Putamen (tissue), 1 donor: ENCODE measurements around the gene STH.
"Not testable (repeated sequence)": the region's sequence is repeated elsewhere in the genome, so short reads cannot be mapped to it uniquely, and the experiment has no call there.

ENCODE experiments used
- DNase-seq: peaks from one replicate; pipeline ENCODE4 v3.0.0-alpha.2; 2016; ENCODE audit warnings: low spot score

The STH gene

DNA sequence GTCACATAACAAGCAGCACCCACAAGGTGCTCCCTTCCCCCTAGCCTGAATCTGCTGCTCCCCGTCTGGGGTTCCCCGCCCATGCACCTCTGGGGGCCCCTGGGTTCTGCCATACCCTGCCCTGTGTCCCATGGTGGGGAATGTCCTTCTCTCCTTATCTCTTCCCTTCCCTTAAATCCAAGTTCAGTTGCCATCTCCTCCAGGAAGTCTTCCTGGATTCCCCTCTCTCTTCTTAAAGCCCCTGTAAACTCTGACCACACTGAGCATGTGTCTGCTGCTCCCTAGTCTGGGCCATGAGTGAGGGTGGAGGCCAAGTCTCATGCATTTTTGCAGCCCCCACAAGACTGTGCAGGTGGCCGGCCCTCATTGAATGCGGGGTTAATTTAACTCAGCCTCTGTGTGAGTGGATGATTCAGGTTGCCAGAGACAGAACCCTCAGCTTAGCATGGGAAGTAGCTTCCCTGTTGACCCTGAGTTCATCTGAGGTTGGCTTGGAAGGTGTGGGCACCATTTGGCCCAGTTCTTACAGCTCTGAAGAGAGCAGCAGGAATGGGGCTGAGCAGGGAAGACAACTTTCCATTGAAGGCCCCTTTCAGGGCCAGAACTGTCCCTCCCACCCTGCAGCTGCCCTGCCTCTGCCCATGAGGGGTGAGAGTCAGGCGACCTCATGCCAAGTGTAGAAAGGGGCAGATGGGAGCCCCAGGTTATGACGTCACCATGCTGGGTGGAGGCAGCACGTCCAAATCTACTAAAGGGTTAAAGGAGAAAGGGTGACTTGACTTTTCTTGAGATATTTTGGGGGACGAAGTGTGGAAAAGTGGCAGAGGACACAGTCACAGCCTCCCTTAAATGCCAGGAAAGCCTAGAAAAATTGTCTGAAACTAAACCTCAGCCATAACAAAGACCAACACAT, at the start of gene STH:
STH (plus strand) TSS at position 264 of the 913 bp plus-strand sequence; CDS start at position 294, 30 bp downstream.
- no peak for DNase-seq

- no peak for DNase-seq
These were observed 49.2 kb upstream of the STH start for GRCh38 chr17:45949755-45950320.

DNA sequence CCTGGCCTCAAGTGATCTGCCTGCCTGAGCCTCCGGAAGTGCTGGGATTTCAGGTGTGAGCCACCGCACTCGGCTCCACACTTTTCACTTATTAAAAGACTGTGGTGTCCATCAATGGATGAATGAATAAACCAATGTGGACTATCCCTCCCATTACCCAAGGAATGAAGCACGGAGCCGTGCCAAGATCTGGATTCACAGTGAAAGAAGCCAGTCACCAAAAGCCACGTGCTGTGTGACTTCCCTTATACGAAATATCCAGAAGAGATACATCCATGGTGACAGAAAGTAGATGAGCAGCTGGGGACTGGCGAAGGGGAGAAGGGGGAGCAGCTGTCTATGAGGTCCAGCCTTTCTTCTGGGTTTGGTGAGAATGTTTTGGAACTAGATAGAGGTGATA, 48.2 kb upstream of the STH start:
- peak; percentile 54 for DNase-seq

- DNase-seq, result no peak
These were observed 47.6 kb upstream of the STH start for GRCh38 chr17:45951403-45951802.

- DNase-seq, result no peak
These were observed 47.1 kb upstream of the STH start for GRCh38 chr17:45951941-45952340.

- DNase-seq, result no peak
These were observed 46.2 kb upstream of the STH start for GRCh38 chr17:45952814-45953320.

DNA sequence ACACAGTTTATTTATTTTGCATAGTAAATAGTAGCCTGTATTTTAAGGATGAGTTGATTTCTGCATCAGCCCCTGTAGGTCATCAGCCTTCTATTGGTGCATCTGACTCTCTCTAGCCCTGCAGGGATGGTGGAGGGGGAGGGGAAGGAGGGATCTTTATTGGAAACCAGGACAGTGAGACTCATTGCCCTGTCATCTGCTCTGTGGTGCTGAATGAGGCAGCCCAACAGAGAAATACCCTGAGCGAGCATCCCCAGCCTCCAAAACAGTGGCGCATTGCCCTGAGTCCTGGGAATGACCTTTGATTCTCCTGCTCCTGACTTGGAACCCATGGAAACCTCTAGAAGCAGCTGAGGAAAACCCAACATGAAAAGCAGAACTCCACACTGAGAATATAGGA, 45.5 kb upstream of the STH start:
- no peak for DNase-seq

- DNase-seq, result no peak
These were observed 44.1 kb upstream of the STH start for GRCh38 chr17:45954914-45955313.

DNA sequence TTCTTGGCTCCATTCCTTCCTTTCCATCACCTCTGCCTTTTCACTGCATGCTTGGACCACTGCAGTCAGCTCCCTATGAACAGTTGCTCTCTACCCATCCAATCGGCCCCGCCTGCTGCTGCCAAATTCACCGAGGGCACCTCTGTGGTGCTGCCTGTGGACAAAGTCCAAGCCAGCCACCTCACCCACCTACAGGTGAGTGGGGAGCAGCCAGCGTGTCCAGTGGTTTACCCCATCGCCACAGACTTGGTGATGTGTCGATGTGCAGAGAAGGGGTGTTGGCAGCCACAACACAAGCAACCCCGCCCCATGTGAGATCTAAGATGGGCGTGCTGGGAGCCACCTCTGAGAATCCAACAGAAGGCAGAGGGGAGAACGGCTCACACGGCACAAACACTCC, 43.7 kb upstream of the STH start:
- DNase-seq, result no peak

DNA sequence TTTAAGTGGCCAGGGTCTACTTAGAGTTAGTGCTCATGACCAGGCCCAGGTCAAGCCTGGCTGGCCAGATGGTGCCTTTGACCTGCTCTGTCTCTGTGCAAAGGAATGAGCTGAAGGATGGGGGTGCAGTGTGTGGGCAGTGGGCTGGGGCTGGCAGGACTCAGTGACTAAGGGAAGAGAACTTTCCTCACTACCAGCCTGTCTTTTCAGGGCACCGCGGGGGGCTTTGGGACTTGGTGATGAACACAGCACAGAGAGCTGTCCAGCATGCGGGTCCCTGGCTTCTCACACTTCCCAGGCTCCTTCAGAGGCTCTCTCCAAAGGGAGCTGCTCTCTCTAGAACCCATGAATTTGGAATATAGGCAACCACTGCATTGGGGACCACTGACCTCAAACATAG, 43.0 kb upstream of the STH start:
- no peak for DNase-seq

DNA sequence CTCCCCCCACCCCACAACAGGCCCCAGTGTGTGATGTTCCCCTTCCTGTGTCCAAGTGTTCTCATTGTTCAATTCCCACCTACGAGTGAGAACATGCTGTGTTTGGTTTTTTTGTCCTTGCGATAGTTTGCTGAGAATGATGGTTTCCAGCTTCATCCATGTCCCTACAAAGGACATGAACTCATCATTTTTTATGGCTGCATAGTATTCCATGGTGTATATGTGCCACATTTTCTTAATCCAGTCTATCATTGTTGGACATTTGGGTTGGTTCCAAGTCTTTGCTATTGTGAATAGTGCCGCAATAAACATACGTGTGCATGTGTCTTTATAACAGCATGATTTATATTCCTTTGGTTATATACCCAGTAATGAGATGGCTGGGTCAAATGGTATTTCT, 42.3 kb upstream of the STH start:
- not testable (repeated sequence) for DNase-seq

DNA sequence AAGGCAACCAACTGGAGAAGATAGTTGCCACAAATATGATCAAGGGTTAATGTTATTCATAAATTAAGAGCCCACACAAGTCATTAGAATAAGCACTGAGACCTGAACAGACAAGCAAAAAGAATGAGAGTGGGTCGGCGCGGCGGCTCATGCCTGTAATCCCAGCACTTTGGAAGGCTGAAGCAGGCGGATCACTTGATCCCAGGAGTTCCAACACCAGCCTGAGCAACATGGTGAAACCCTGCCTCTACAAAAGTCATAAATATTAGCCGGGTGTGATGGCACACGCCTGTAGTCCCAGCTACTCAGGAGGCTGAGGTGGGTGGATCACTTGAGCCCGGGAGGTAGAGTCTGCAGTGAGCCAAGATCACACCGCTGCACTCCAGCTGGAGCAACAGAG, 40.7 kb upstream of the STH start:
- no peak for DNase-seq

GRCh38 chr17:45958994-45959665, 39.9 kb upstream of the STH start:
- no peak for DNase-seq

DNA sequence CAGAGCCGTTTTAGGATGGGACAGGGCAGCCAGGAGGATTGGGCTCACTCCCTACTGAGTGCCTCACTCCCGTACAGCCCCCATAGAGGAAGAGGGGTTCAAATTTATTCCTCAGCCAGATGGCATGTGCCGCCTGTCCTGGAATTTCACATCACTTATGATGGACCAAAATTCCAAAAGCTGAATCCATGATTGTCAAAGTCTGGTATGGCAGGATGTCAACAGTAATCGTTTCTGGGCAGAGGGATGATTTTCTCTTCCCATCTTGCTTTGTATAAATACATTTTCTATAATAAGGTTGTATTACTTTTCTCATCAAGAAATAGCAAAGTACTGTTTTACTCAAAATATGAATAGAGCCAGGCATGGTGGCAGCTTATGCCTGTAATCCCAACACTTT, 38.7 kb upstream of the STH start:
- no peak for DNase-seq

DNA sequence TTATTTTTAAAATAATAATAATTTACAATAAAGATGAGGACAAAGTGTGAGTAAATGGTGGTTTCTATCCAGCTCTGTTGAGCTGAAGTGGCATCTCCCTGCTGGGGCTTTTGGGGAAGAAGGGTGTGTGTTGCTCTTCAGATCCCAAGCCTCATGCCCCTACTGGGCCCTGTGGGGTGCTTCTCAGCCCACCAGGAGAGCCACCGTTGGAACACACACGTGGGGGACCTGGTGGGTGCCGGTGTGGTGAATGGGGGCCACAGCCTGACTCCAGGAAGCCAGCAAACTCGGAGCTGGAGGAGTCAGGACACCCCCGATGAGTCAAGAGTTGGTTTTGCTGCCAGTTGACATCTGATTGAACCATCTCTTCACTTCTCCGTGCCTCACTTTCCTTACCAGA, 37.8 kb upstream of the STH start:
- DNase-seq, result no peak

GRCh38 chr17:45962221-45962972, 36.7 kb upstream of the STH start:
- DNase-seq, result no peak

- DNase-seq, result no peak
These were observed 35.8 kb upstream of the STH start for GRCh38 chr17:45963283-45963682.

DNA sequence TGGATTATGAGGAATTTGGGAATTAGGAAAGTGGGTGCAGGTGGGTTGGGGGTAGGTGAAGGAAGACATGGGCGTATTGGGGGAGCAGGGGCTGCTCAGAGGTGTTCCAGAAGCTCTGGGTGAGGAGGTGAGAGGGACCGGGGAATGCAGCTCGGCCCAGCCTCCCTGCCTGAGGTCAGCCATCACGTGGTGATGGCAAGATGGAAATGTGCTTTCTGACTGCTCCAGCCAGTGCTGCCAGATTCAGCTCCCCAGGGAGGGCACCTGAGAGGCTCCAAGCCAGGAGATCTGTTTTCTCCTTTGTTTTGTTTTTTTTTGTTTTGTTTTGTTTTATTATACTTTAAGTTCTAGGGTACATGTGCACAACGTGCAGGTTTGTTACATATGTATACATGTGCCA, 35.2 kb upstream of the STH start:
- no peak for DNase-seq

DNA sequence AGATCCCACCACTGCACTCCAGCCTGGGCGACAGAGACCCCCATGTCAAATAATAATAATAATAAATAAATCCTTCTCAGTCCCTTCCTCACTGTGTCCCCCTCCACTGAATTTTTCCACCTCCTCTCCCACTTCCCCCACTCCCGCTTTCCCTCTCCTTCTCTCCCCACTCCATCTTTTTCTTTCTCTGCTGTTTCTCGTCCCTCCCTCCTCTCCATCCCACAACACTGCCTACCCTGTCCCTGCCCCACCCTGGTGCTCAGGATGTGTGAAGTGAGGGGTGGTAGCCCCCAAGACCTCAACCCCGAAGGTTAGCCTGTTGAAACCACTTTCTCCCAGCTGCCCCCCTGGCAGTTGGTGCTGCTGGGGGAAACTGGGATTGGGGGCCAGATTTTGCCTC, 34.4 kb upstream of the STH start:
- DNase-seq, result no peak

GRCh38 chr17:45965812-45966211, 33.2 kb upstream of the STH start:
- DNase-seq, result no peak

DNA sequence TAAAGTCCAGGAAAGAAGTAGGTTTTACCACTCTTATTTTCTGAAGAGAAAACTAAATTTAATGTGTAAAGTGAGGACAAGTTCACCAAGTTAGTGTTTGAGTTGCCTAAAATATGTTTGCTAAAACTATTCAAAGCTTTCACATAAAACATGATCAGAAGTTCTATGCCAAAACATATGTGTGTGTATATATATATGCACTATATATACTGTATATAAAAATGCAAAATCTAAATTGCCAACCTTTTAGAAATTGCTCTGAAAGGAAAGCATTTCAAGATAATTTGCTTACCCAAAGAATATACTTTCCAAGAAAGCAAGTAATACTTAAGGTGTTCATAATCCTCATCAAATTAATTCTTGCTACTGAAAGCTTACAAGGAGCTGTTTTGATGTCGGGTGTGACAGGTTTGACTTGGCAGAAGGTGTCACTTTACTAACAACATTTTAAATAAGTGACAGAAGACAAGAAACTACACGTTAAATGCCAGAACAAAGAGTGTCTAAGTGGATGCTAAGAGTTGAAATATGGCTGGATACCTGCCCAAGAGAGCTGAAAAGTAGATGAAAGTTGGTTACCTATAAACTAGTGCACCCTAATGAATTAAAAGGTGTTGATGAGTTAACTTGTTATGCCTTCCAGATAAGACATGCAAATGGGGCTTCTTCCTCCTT, 32.3 kb upstream of the STH start:
- DNase-seq, result no peak

DNA sequence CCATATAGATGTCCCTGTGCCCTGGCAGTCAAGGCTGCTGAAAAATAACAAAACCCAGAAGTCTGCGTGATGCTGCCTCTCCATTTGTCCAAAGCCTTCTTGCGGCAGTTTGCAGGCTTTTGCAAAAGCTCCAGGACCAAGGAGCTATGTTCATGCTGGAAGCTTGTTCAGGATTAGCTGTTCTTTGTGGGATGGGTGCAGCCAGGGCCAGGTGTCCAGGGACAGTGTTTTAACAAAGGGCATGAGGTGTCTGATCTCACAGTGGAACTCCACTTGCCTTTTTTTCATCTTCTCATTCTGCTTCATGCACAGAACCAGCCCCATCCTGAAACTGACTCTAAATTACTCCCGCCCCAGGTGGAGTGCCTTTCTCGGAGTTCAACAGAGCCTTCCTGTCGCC, 31.7 kb upstream of the STH start:
- no peak for DNase-seq
